Measurements from ENCODE around the gene CYP4F22. TPM values are rescaled to one million over a fixed set of nuclear protein-coding genes. Genes with fewer than 3 reads are reported as not detected.

CYP4F22 gene
- total and polyA plus RNA-seq, 2 of the 8 experiments (the other 6 are each of a cell fraction or from before 2014, with no cell fraction given), result not detected

GRCh38 chr19:15501596-15501995 is 6.7 kb upstream of the CYP4F22 start:
- DNase-seq (ENCODE audit: low read depth in 1 of 2, low spot score in 2 of 2) (no peak), FAIRE-seq (no peak)
- 81% methylated on average over 1 of the region's 1 CpG; no CpG with 5 or more reads in 1 of the 2 experiments for WGBS, 2 experiments (ENCODE audit: extremely low coverage in 1 of 2, insufficient coverage in 1 of 2, insufficient read length in 1 of 2, insufficient replicate concordance in 2 of 2, low coverage in 1 of 2, low lambda C conversion rate in 2 of 2, missing lambda C conversion rate in 1 of 2)
- H3K4ac ChIP-seq (replicated peaks; ENCODE audit: insufficient read length, low read depth, low read length), result no peak overlapping the region
- no peak overlapping the region for H2BK15ac ChIP-seq (ENCODE audit: low read length)
- H3K4me1 ChIP-seq (replicated peaks in 1 of 4; ENCODE audit: control insufficient read depth in 3 of 4, insufficient read depth in 4 of 4, low read length in 3 of 4), result no peaks in the 10 kb centered on the region
- no peak overlapping the region for H2BK20ac ChIP-seq (ENCODE audit: low read length)
- H2BK5ac ChIP-seq (ENCODE audit: low read depth, low read length), result no peak overlapping the region
- no peak overlapping the region for H3K56ac ChIP-seq (replicated peaks; ENCODE audit: insufficient read length, low read depth, low read length)
- ChIA-PET CTCF (ENCODE audit: partially characterized antibody) (no interaction called here), POLR2A (ENCODE audit: partially characterized antibody) (no interaction called here)
- no peaks in the 10 kb centered on the region for H3K79me2 ChIP-seq (ENCODE audit: control insufficient read depth in 1 of 2, insufficient read depth in 2 of 2, low read length in 2 of 2)
- H2BK120ac ChIP-seq (replicated peaks; ENCODE audit: low read depth, low read length), result no peak overlapping the region
- H3K27ac ChIP-seq (ENCODE audit: low read depth, low read length), result no peak overlapping the region
- H3K23ac ChIP-seq (ENCODE audit: insufficient read length), result no peak overlapping the region
- no peaks in the 10 kb centered on the region for H3K23me2 ChIP-seq (ENCODE audit: low read depth, low read length)
- H4K20me1 ChIP-seq (replicated peaks in 1 of 2; ENCODE audit: control insufficient read depth in 1 of 2, insufficient read depth in 2 of 2, low read length in 2 of 2), result no peaks in the 10 kb centered on the region
- no peak overlapping the region for H3K4me3 ChIP-seq (ENCODE audit: extremely low read depth in 1 of 4, insufficient read depth in 2 of 4, low read depth in 3 of 4, low read length in 4 of 4)
- no peak overlapping the region for H2AK5ac ChIP-seq (ENCODE audit: low read depth, low read length)
- H3K9ac ChIP-seq (replicated peaks in 1 of 4; ENCODE audit: extremely low read depth in 1 of 4, low read depth in 3 of 4, low read length in 3 of 4), result no peak overlapping the region
- peaks cover 43 to 69% of the 10 kb centered on the region in 2 experiments for H3K9me3 ChIP-seq (ENCODE audit: insufficient read depth in 2 of 2, low read depth in 1 of 2, low read length in 1 of 2)
- H4K8ac ChIP-seq (ENCODE audit: extremely low read depth, insufficient read depth, low read length), result no peak overlapping the region
- H3K4me2 ChIP-seq (ENCODE audit: insufficient read depth in 1 of 2, low read depth in 2 of 2, low read length in 2 of 2), result no peak overlapping the region
- H4K91ac ChIP-seq (replicated peaks; ENCODE audit: insufficient read length, low read length), result no peak overlapping the region
- H2AFZ ChIP-seq (ENCODE audit: low read length), result no peak overlapping the region
- H3K18ac ChIP-seq (ENCODE audit: extremely low read depth, low read length), result no peak overlapping the region
- no peaks in the 10 kb centered on the region for H3K79me1 ChIP-seq (ENCODE audit: low read depth, low read length)
- H2BK12ac ChIP-seq (ENCODE audit: low read depth, low read length), result no peak overlapping the region
- no peak overlapping the region for H4K5ac ChIP-seq (ENCODE audit: insufficient read length, low read depth, low read length)
- no peak overlapping the region for H3K14ac ChIP-seq (ENCODE audit: insufficient read length)
- H3K36me3 ChIP-seq (ENCODE audit: control insufficient read depth in 2 of 4, insufficient read depth in 4 of 4, low read length in 3 of 4), result no peaks in the 10 kb centered on the region; a peak in 1 of 8 replicates
- TF ChIP-seq SUZ12 (IDR thresholded peaks at IDR 0.05; ENCODE audit: low read length), result no peak
- TF ChIP-seq EP300 (IDR thresholded peaks at IDR 0.05; ENCODE audit: borderline replicate concordance in 1 of 2, low read depth in 2 of 2, low read length in 2 of 2), result no peak
- TF ChIP-seq TAF7 (optimal IDR thresholded peaks at IDR 0.05; ENCODE audit: borderline replicate concordance, low read depth, low read length), result no peak
- TF ChIP-seq CHD2 (IDR thresholded peaks at IDR 0.05; ENCODE audit: low read length), result no peak
- no peak for TF ChIP-seq CTBP2 (IDR thresholded peaks at IDR 0.05; ENCODE audit: borderline replicate concordance, insufficient read depth, insufficient read length, low read length)
- no peak for TF ChIP-seq KDM1A (IDR thresholded peaks at IDR 0.05; ENCODE audit: borderline replicate concordance, low read length)
- no peak for TF ChIP-seq NRF1 (IDR thresholded peaks at IDR 0.05; ENCODE audit: low read depth, low read length)
- TF ChIP-seq YY1 (IDR thresholded peaks at IDR 0.05; ENCODE audit: low read depth, low read length), result no peak
- no peak for TF ChIP-seq BACH1 (IDR thresholded peaks at IDR 0.05; ENCODE audit: low read length)
- TF ChIP-seq NANOG (IDR thresholded peaks at IDR 0.05; ENCODE audit: insufficient read depth, low read depth, low read length, poor library complexity, severe bottlenecking), result no peak
- no peak for TF ChIP-seq SRF (IDR thresholded peaks at IDR 0.05; ENCODE audit: low read depth, low read length)
- TF ChIP-seq BCL11A (IDR thresholded peaks at IDR 0.05; ENCODE audit: low read depth in 2 of 2, low read length in 2 of 2), result no peak
- H3K27me3 ChIP-seq (replicated peaks in 1 of 4; ENCODE audit: control insufficient read depth in 3 of 4, extremely low read depth in 1 of 4, insufficient read depth in 3 of 4, low read length in 3 of 4), result no peaks in the 10 kb centered on the region
